Testis (tissue), 3 donors: ENCODE measurements around the gene CA10. TPM values are rescaled to one million over a fixed set of nuclear protein-coding genes. Genes with fewer than 3 reads are reported as not detected.

Experiments used
- DNase-seq: peaks from one replicate; pipeline ENCODE4 v3.0.0-alpha.2; 2019
- H3K27ac ChIP-seq, 2 donors: fragments of 200-600 bp; sonication (generic); one replicate each; pipeline ENCODE4 v1.5.1; 2019
- H3K27me3 ChIP-seq: fragments of 200-600 bp; sonication (generic); one replicate; pipeline ENCODE4 v1.5.1; 2019
- H3K36me3 ChIP-seq: fragments of 200-600 bp; sonication (generic); one replicate; pipeline ENCODE4 v1.5.1; 2017; ENCODE audit warnings: low read depth; ENCODE audit errors: missing control alignments
- H3K4me1 ChIP-seq: fragments of 200-600 bp; sonication (generic); one replicate; pipeline ENCODE4 v1.5.1; 2019
- H3K4me3 ChIP-seq, 2 donors: fragments of 200-600 bp; sonication (generic); one replicate each; pipeline ENCODE4 v1.5.1; 2017 to 2019
- H3K9me3 ChIP-seq: fragments of 200-600 bp; sonication (generic); one replicate; pipeline ENCODE4 v1.5.1; 2017
- CTCF ChIP-seq, 3 experiments: fragments of 450-650 bp in 2 of 3; fragments of 200-600 bp in 1 of 3; sonication (generic) in 1 of 3; IDR thresholded peaks; one replicate each; pipeline ENCODE4 v1.5.1; 2016 to 2019; ENCODE audit warnings: antibody characterized with exemption in 3 of 3, mild to moderate bottlenecking in 2 of 3, moderate library complexity in 1 of 3
- POLR2A ChIP-seq: fragments of 450-650 bp; IDR thresholded peaks from one replicate; pipeline ENCODE4 v1.6.1; 2017; ENCODE audit warnings: antibody characterized with exemption, mild to moderate bottlenecking, moderate library complexity
- WGBS, 2 donors: methylation state at CpG; one replicate each; pipeline ENCODE4 v1.1.5; 2018; 5-methylcytosine and 5-hydroxymethylcytosine counted together
- intact Hi-C: fragments of 100-400 bp; cut with DNase I; formaldehyde crosslinking; loops from one replicate; pipeline ENCODE4 v1.15.1; 2023; ENCODE audit warnings: low total_unique reads
- polyA plus RNA-seq: library from polyadenylated mRNA; stranded (reverse); fragments of 350-450 nt; fragmentation: Illumina TruSeq; extraction: RNeasy Lipid Tissue Mini Kit (QIAGEN cat#74804); gene quantifications from one replicate; pipeline ENCODE4 v1.2.3, GENCODE V29; 2014; ENCODE audit warnings: low read depth, low replicate concordance; ENCODE audit not compliant: insufficient read depth
- total RNA-seq, 2 donors: library from RNA; depleted of rRNA; stranded (reverse); fragments of >200 nt; gene quantifications; one replicate each; pipeline ENCODE4 v1.2.3, GENCODE V29; 2016

CA10 gene
- total and polyA plus RNA-seq, 3 donors from 2014 or later: 5.0 to 30.7 (median 5.3) TPM

GRCh38 chr17:51797150-51797549 is 361.4 kb downstream of the CA10 start:
- no peak overlapping the region for H3K4me3 ChIP-seq
- no peaks in the 10 kb centered on the region for H3K4me1 ChIP-seq
- intact Hi-C loops: no loop called here
- 84 to 89% methylated on average over 13 to 14 of the region's 14 CpGs for WGBS, 2 donors
- no peaks in the 10 kb centered on the region for H3K36me3 ChIP-seq
- no peak for DNase-seq
- no peaks in the 10 kb centered on the region for H3K9me3 ChIP-seq
- no peak overlapping the region for H3K27ac ChIP-seq
- H3K27me3 ChIP-seq: no peaks in the 10 kb centered on the region
- TF ChIP-seq POLR2A (no peak), CTCF (IDR thresholded peaks at IDR 0.05) (no peak)

GRCh38 chr17:51796026-51796425 is 362.5 kb downstream of the CA10 start:
- no peak for DNase-seq
- 91 to 93% methylated on average over 5 of the region's 5 CpGs for WGBS, 2 donors
- H3K4me1 ChIP-seq: no peaks in the 10 kb centered on the region
- H3K27me3 ChIP-seq: no peaks in the 10 kb centered on the region
- TF ChIP-seq CTCF (IDR thresholded peaks at IDR 0.05) (no peak), POLR2A (no peak)
- H3K36me3 ChIP-seq: no peaks in the 10 kb centered on the region
- no peak overlapping the region for H3K27ac ChIP-seq
- intact Hi-C loops: no loop called here
- no peaks in the 10 kb centered on the region for H3K9me3 ChIP-seq
- H3K4me3 ChIP-seq: no peak overlapping the region

GRCh38 chr17:51795401-51795800 is 363.1 kb downstream of the CA10 start:
- intact Hi-C loops: no loop called here
- H3K36me3 ChIP-seq: no peaks in the 10 kb centered on the region
- no peak overlapping the region for H3K27ac ChIP-seq
- H3K4me1 ChIP-seq: no peaks in the 10 kb centered on the region
- no peak for TF ChIP-seq CTCF (IDR thresholded peaks at IDR 0.05)
- no peak for TF ChIP-seq POLR2A
- no peaks in the 10 kb centered on the region for H3K27me3 ChIP-seq
- H3K4me3 ChIP-seq: no peak overlapping the region
- no peak for DNase-seq
- no peaks in the 10 kb centered on the region for H3K9me3 ChIP-seq
- WGBS, 2 donors: 56 to 57% methylated on average over 1 of the region's 1 CpG

- Histone ChIP-seq H3K9me3 (no peaks in the 10 kb centered on the region), H3K36me3 (no peaks in the 10 kb centered on the region), H3K4me1 (no peaks in the 10 kb centered on the region), H3K27ac (no peak overlapping the region), H3K27me3 (no peaks in the 10 kb centered on the region), H3K4me3 (no peak overlapping the region)
- intact Hi-C loops: no loop called here
- DNase-seq: no peak
- TF ChIP-seq CTCF (IDR thresholded peaks at IDR 0.05) (no peak), POLR2A (no peak)
These were observed 364.0 kb downstream of the CA10 start for GRCh38 chr17:51794466-51794865.

GRCh38 chr17:51793686-51794085 is 364.8 kb downstream of the CA10 start:
- Histone ChIP-seq H3K4me3 (no peak overlapping the region), H3K27me3 (no peaks in the 10 kb centered on the region), H3K27ac (no peak overlapping the region), H3K36me3 (no peaks in the 10 kb centered on the region), H3K4me1 (no peaks in the 10 kb centered on the region), H3K9me3 (no peaks in the 10 kb centered on the region)
- no peak for DNase-seq
- WGBS, 2 donors: 96 to 100% methylated on average over 1 of the region's 1 CpG
- intact Hi-C loops: no loop called here
- TF ChIP-seq POLR2A: no peak
